HL-60 (cell line): ENCODE measurements around the gene ZG16.

Experiments used
- POLR2AphosphoS5 ChIP-seq: IDR thresholded peaks from 2 replicates; pipeline ENCODE4 v1.6.1; 2012; ENCODE audit warnings: low read depth
- SPI1 ChIP-seq: IDR thresholded peaks from 2 replicates; pipeline ENCODE4 v1.6.1; 2012; ENCODE audit warnings: low read depth, mild to moderate bottlenecking, borderline replicate concordance
- TF ChIP-seq, protein P1 (sequence below): IDR thresholded peaks from one replicate; pipeline ENCODE4 v1.5.1; 2011; ENCODE audit warnings: low read length, control low read depth, inconsistent platforms; ENCODE audit not compliant: insufficient read depth

DNA sequence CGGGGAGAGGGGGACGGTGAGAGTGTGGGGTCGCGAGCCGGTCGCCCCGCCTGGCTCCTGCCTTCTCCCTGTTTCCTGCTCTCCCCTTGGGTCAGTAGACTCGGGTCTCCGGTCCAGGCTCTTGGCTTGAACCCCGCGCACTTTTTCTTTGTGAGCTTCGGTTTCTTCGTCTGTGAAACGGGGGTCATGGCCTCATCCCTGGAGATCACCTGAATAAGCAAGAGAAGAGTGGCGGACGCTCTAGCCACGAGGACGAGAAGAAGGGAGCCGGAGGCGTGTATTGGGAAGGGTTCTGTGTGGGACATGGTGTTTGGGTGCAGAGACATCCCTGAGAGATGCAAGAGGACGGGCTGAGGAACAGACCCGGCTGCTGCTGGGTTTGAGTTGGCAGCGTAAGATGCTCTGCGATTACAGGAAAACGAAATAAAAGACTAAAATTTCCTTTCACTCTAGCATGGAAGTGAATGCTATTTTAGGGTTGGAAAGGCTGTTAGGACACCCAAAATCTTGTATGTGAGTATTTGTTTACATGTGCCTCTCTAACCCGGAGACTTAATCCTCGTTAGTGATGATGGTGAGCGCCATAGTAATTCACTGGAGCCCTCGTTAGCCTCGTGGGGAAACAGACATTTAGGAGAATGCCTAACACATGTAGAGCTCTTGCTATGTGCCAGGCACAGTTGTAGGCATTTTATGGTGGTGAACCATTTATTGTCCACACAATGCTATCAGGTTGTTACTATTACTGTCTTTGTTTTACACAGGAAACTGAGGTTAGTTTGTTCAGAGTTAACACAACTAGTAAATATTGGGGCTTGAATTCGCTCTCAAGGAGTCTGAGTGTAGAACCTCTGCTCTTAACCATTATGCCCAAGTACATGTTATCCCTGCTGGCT, 13.1 kb downstream of the ZG16 start:
- TF ChIP-seq, protein P1, sequence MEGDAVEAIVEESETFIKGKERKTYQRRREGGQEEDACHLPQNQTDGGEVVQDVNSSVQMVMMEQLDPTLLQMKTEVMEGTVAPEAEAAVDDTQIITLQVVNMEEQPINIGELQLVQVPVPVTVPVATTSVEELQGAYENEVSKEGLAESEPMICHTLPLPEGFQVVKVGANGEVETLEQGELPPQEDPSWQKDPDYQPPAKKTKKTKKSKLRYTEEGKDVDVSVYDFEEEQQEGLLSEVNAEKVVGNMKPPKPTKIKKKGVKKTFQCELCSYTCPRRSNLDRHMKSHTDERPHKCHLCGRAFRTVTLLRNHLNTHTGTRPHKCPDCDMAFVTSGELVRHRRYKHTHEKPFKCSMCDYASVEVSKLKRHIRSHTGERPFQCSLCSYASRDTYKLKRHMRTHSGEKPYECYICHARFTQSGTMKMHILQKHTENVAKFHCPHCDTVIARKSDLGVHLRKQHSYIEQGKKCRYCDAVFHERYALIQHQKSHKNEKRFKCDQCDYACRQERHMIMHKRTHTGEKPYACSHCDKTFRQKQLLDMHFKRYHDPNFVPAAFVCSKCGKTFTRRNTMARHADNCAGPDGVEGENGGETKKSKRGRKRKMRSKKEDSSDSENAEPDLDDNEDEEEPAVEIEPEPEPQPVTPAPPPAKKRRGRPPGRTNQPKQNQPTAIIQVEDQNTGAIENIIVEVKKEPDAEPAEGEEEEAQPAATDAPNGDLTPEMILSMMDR = no peak
- TF ChIP-seq POLR2AphosphoS5 = no peak
- TF ChIP-seq SPI1 = no peak
